Amniotic stem cell (primary cell): ENCODE measurements around the gene SPINK4.

ENCODE experiments used
- DNase-seq: peaks from one replicate; lab custom pipeline; 2025; lab: John Stamatoyannopoulos, UW

SPINK4 gene

DNA sequence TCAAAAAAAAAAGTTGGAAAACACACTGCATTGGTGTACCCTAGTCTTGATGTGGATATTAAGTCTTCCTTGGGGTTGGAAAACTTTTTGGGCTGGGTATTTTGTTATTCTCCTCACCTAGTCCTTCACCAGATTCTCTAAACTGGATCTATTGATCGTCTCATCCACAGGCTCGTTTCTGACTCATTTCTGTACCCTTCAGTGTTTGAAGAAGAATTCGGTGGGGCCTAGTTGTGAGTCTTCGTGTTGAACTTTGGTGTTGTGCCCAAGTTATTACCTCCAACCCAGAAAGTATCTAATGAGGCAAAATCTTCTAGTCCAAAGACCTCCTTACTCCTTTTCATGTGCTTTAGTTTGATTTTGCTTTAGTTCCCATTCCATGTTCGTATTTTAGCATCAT lies 51.9 kb downstream of the SPINK4 start:
- no peak for DNase-seq

DNA sequence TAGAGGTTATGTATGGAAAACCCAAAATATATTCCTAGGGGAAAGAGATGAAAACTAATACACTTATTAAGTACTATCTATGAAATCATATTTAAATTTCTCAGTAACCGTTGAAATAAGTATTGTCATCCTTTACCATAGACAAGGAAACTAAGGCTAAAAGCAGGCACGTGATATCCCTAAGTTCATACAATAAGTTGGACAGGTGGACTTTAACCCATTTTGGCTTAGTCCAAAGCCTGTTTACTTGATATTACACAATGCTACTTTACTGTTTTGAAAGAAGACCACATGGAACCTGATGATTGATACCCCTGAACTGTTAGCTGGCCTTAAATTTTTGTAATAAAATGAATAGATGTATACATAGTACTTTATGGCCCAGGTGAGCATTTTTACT lies 53.8 kb downstream of the SPINK4 start:
- DNase-seq = no peak

DNA sequence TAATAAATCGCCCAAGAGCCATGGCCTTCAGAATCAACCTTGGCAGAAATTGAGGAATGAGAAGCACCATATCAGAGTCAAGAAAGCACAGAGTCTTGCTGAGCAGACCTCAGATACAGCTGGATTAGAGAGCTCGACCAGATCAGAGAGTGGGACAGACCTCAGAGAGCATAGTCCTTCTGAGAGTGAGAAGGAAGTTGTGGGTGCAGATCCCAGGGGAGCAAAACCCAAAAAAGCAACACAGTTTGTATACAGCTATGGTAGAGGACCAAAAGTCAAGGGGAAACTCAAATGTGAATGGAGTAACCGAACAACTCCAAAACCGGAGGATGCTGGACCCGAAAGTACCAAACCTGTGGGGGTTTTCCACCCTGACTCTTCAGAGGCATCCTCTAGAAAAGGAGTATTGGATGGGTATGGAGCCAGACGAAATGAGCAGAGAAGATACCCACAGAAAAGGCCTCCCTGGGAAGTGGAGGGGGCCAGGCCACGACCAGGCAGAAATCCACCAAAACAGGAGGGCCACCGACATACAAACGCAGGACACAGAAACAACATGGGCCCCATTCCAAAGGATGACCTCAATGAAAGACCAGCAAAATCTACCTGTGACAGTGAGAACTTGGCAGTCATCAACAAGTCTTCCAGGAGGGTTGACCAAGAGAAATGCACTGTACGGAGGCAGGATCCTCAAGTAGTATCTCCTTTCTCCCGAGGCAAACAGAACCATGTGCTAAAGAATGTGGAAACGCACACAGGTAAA lies 54.9 kb downstream of the SPINK4 start:
- DNase-seq = no peak

DNA sequence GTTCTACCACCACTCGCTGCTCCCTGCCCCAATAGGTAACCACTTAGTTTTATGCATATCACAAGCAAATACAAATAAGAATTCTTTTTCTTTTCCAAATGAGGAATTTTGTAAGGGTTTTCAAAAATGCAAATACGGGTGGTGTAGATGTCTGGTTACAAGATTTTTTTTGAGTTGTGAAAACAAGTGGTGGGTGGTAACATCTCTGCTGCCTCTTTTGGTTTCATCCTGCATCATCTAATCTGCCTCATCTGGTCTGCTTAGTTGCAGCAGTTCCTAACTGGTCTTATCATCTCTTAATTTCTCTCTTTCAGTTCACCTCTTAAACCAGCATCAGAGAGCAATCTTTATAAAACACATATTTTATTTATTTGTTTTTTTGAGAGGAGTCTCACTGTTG lies 55.6 kb downstream of the SPINK4 start:
- DNase-seq = no peak

DNA sequence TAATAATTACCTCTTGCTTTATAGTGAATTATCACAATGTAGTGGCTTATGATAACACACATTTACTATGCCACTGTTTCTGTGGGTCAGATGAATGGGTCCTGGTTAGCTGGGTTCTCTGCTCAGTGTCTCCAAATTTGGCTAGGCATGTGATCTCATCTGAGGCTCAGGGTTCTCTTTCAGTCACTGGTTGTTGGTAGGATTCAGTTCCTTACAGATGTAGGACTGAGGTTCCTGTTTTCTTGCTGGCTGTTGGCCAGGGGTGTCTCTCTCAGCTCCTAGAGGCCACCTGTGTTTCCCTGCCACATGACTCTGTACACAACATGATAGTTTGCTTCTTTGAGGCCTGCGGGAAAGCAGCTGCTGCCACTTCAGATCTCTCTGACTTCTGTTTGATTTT lies 57.5 kb downstream of the SPINK4 start:
- no peak for DNase-seq
